Activated T-cell treated with anti-CD3 and anti-CD28 coated beads for 24 hours (primary cell): ENCODE data around the gene GNA15.
"Not testable (repeated sequence)": the region's sequence is repeated elsewhere in the genome, so short reads cannot be mapped to it uniquely, and the experiment has no call there.

Source experiments
- DNase-seq: peaks from one replicate; pipeline ENCODE4 v3.0.0-alpha.2; 2020; ENCODE audit warnings: low read depth

The GNA15 gene

GRCh38 chr19:3135961-3136683, at the start of gene GNA15:
Gene GNA15, plus strand, starts transcription at chr19:3136033. Its CDS starts 418 bp downstream, at chr19:3136451.
- peak; percentile 11 for DNase-seq

GRCh38 chr19:3087769-3088168, 48.1 kb upstream of the GNA15 start:
- DNase-seq: no peak

- DNase-seq: not testable (repeated sequence)
These were observed 46.5 kb upstream of the GNA15 start for GRCh38 chr19:3089299-3089855.

- no peak for DNase-seq
These were observed 41.0 kb upstream of the GNA15 start for GRCh38 chr19:3094601-3095440.

GRCh38 chr19:3095441-3096191, 40.2 kb upstream of the GNA15 start:
- peak; percentile 23 for DNase-seq

GRCh38 chr19:3096267-3096901, 39.4 kb upstream of the GNA15 start:
- DNase-seq: no peak

- DNase-seq: no peak
These were observed 38.9 kb upstream of the GNA15 start for GRCh38 chr19:3096902-3097326.

- DNase-seq: no peak
These were observed 38.4 kb upstream of the GNA15 start for GRCh38 chr19:3097442-3097871.

GRCh38 chr19:3098141-3098514, 37.7 kb upstream of the GNA15 start:
- DNase-seq: no peak

GRCh38 chr19:3098515-3099346, 37.1 kb upstream of the GNA15 start:
- DNase-seq: no peak

GRCh38 chr19:3099347-3100145, 36.3 kb upstream of the GNA15 start:
- no peak for DNase-seq

GRCh38 chr19:3100331-3100730, 35.5 kb upstream of the GNA15 start:
- no peak for DNase-seq

GRCh38 chr19:3100747-3101730, 34.8 kb upstream of the GNA15 start:
- no peak for DNase-seq

GRCh38 chr19:3102239-3103140, 33.3 kb upstream of the GNA15 start:
- no peak for DNase-seq

GRCh38 chr19:3104708-3104983, 31.2 kb upstream of the GNA15 start:
- DNase-seq: no peak

- DNase-seq: no peak
These were observed 30.0 kb upstream of the GNA15 start for GRCh38 chr19:3105641-3106508.
